PC-9 (cell line): ENCODE results near the gene C18orf32.

Experiments
- EZH2 ChIP-seq: fragments of 200-600 bp; sonication (generic); IDR thresholded peaks from 2 replicates; pipeline ENCODE4 v1.8.0; 2017; ENCODE audit warnings: antibody characterized with exemption, low read depth
- TF ChIP-seq, protein P1 (sequence below): fragments of 200-600 bp; sonication (generic); conservative IDR thresholded peaks from 2 replicates; pipeline ENCODE4 v1.6.1; 2017; ENCODE audit warnings: mixed run types, antibody characterized with exemption, mild to moderate bottlenecking, moderate library complexity

GRCh38 chr18:49483198-49483597, 3.8 kb downstream of the C18orf32 start:
- TF ChIP-seq, protein P1, sequence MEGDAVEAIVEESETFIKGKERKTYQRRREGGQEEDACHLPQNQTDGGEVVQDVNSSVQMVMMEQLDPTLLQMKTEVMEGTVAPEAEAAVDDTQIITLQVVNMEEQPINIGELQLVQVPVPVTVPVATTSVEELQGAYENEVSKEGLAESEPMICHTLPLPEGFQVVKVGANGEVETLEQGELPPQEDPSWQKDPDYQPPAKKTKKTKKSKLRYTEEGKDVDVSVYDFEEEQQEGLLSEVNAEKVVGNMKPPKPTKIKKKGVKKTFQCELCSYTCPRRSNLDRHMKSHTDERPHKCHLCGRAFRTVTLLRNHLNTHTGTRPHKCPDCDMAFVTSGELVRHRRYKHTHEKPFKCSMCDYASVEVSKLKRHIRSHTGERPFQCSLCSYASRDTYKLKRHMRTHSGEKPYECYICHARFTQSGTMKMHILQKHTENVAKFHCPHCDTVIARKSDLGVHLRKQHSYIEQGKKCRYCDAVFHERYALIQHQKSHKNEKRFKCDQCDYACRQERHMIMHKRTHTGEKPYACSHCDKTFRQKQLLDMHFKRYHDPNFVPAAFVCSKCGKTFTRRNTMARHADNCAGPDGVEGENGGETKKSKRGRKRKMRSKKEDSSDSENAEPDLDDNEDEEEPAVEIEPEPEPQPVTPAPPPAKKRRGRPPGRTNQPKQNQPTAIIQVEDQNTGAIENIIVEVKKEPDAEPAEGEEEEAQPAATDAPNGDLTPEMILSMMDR, result no peak
- TF ChIP-seq EZH2, result no peak
